ENCODE measurements around the gene ICAM4. TPM values are rescaled to one million over a fixed set of nuclear protein-coding genes. Genes with fewer than 3 reads are reported as not detected.

Gene ICAM4
- total and polyA plus RNA-seq, 2 of the 13 experiments (the other 11 are each of a cell fraction or from before 2014, with no cell fraction given) = 2.9 to 4.0 TPM

- TF ChIP-seq, protein P1, sequence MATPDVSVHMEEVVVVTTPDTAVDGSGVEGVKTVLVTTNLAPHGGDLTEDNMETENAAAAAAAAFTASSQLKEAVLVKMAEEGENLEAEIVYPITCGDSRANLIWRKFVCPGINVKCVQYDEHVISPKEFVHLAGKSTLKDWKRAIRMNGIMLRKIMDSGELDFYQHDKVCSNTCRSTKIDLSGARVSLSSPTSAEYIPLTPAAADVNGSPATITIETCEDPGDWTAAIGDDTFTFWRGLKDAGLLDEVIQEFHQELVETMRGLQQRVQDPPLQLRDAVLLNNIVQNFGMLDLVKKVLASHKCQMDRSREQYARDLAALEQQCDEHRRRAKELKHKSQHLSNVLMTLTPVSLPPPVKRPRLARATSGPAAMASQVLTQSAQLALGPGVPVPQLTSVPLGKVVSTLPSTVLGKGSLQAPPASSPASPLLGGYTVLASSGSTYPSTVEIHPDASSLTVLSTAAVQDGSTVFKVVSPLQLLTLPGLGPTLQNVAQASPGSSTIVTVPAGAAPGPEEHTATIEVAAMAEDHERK (CRISPR knock-in tag; IDR thresholded peaks at IDR 0.05; ENCODE audit: low read depth) = no peak
- TF ChIP-seq ZBTB38 (CRISPR knock-in tag; IDR thresholded peaks at IDR 0.05) (peak; percentile 39; the same call in 1 of the 2 replicates), TOPORS (CRISPR knock-in tag; IDR thresholded peaks at IDR 0.05) (no peak), ZNF451 (CRISPR knock-in tag; IDR thresholded peaks at IDR 0.05) (0 out of 2 replicates have a peak, but pooled peaks have one; percentile 49), GLMP (CRISPR knock-in tag; IDR thresholded peaks at IDR 0.05; ENCODE audit: borderline replicate concordance) (no peak), EHMT2 (IDR thresholded peaks at IDR 0.05; ENCODE audit: borderline replicate concordance, low read depth, low read length) (no peak), ZNF780A (CRISPR knock-in tag; IDR thresholded peaks at IDR 0.05) (no peak; the same call in 1 of the 2 replicates), ZHX1 (CRISPR knock-in tag; IDR thresholded peaks at IDR 0.05; ENCODE audit: low read depth) (0 out of 2 replicates have a peak, but pooled peaks have one; percentile 38), ZNF691 (CRISPR knock-in tag; IDR thresholded peaks at IDR 0.05; ENCODE audit: borderline replicate concordance, low read depth) (no peak), ZNF841 (CRISPR knock-in tag; IDR thresholded peaks at IDR 0.05; ENCODE audit: borderline replicate concordance) (no peak), ZNF350 (CRISPR knock-in tag; IDR thresholded peaks at IDR 0.05; ENCODE audit: borderline replicate concordance, low read depth) (no peak; the same call in none of the 2 replicates), GABPB1 (CRISPR knock-in tag; IDR thresholded peaks at IDR 0.05) (peak; percentile 71; the same call in 1 of the 2 replicates), MATR3 (CRISPR knock-in tag; IDR thresholded peaks at IDR 0.05) (no peak), KDM2A (CRISPR knock-in tag; IDR thresholded peaks at IDR 0.05; ENCODE audit: borderline replicate concordance, low read depth) (peak; percentile 61), NCOA2 (CRISPR knock-in tag; IDR thresholded peaks at IDR 0.05) (no peak), TAF1 (CRISPR knock-in tag; IDR thresholded peaks at IDR 0.05) (peak; percentile 60; the same call in 1 of the 2 replicates), ZNF441 (CRISPR knock-in tag; IDR thresholded peaks at IDR 0.05; ENCODE audit: borderline replicate concordance) (0 out of 2 replicates have a peak, but pooled peaks have one; percentile 45), ZNF749 (CRISPR knock-in tag; IDR thresholded peaks at IDR 0.05; ENCODE audit: borderline replicate concordance) (no peak), HHEX (CRISPR knock-in tag; IDR thresholded peaks at IDR 0.05) (no peak), ZMYM3 (CRISPR knock-in tag; IDR thresholded peaks at IDR 0.05) (no peak), HOXD1 (CRISPR knock-in tag; IDR thresholded peaks at IDR 0.05) (no peak), E2F1 (CRISPR knock-in tag; IDR thresholded peaks at IDR 0.05) (no peak), ZNF282 (IDR thresholded peaks at IDR 0.05; ENCODE audit: partially characterized antibody) (no peak)
Measured at GRCh38 chr19:10334588-10335351, 48.0 kb downstream of the ICAM4 start (continued).
